CD14-positive monocyte (primary cell): ENCODE results near the gene SIRPB2. TPM values are rescaled to one million over a fixed set of nuclear protein-coding genes. Genes with fewer than 3 reads are reported as not detected.

Source experiments
- DNase-seq, 3 donors: peaks; one replicate each; pipeline ENCODE4 v3.0.0-alpha.2; 2011 to 2022
- H2AFZ ChIP-seq: 2 replicates; pipeline ENCODE4 v1.6.0; 2012; ENCODE audit warnings: mild to moderate bottlenecking, low read depth, low read length, inconsistent platforms; ENCODE audit not compliant: insufficient read depth, poor library complexity, severe bottlenecking
- H3K27ac ChIP-seq, 2 donors: 1 replicate in 1 of 2; 2 replicates in 1 of 2; pipeline ENCODE4 v1.5.1; 2012 to 2013; ENCODE audit warnings: low read length in 2 of 2, control low read depth in 1 of 2, inconsistent platforms in 1 of 2, low read depth in 1 of 2, mild to moderate bottlenecking in 1 of 2
- H3K27me3 ChIP-seq, 2 donors: one replicate each; pipeline versions ENCODE4 v1.6.0 to v1.6.1; 2011 to 2013; ENCODE audit warnings: low read length in 2 of 2; ENCODE audit not compliant: control insufficient read depth in 2 of 2, insufficient read depth in 2 of 2
- H3K36me3 ChIP-seq, 2 donors: replicated peaks in 1 of 2; 1 replicate in 1 of 2; 2 replicates in 1 of 2; pipeline versions ENCODE4 v1.5.1 to v1.6.1; 2012 to 2013; ENCODE audit warnings: low read length in 2 of 2, control low read depth in 1 of 2, inconsistent platforms in 1 of 2, mild to moderate bottlenecking in 1 of 2; ENCODE audit not compliant: insufficient read depth in 2 of 2, control insufficient read depth in 1 of 2
- H3K4me1 ChIP-seq, 2 donors: 1 replicate in 1 of 2; 2 replicates in 1 of 2; pipeline versions ENCODE4 v1.5.1 to v1.6.1; 2012 to 2013; ENCODE audit warnings: low read length in 2 of 2, control low read depth in 1 of 2, inconsistent platforms in 1 of 2, mild to moderate bottlenecking in 1 of 2, moderate library complexity in 1 of 2; ENCODE audit not compliant: insufficient read depth in 2 of 2, control insufficient read depth in 1 of 2
- H3K4me2 ChIP-seq: replicated peaks from 2 replicates; pipeline ENCODE3; 2012; ENCODE audit warnings: low read length, moderate library complexity, mild to moderate bottlenecking; ENCODE audit not compliant: poor library complexity, severe bottlenecking; ENCODE audit errors: extremely low read depth
- H3K4me3 ChIP-seq, 3 experiments: fragments of 200-600 bp in 1 of 3; sonication (generic) in 1 of 3; replicated peaks in 1 of 3; 1 replicate in 2 of 3; 2 replicates in 1 of 3; pipeline ENCODE4 v1.5.1; 2011 to 2013; ENCODE audit warnings: low read length in 3 of 3, mild to moderate bottlenecking in 3 of 3, control low read depth in 2 of 3, low read depth in 2 of 3, inconsistent platforms in 1 of 3, moderate library complexity in 1 of 3
- H3K79me2 ChIP-seq: 2 replicates; pipeline ENCODE4 v1.6.0; 2012; ENCODE audit warnings: mild to moderate bottlenecking, control low read depth, inconsistent platforms, low read length, moderate library complexity; ENCODE audit not compliant: insufficient read depth
- H3K9ac ChIP-seq: 2 replicates; pipeline ENCODE4 v1.6.0; 2017; ENCODE audit warnings: low read length, mild to moderate bottlenecking; ENCODE audit not compliant: insufficient read depth, poor library complexity, severe bottlenecking
- H3K9me3 ChIP-seq, 2 donors: replicated peaks in 1 of 2; 1 replicate in 1 of 2; 2 replicates in 1 of 2; pipeline versions ENCODE4 v1.5.1 to v1.6.1; 2012 to 2013; ENCODE audit warnings: low read length in 2 of 2, control low read depth in 1 of 2; ENCODE audit not compliant: control insufficient read depth in 1 of 2, insufficient read depth in 1 of 2
- H4K20me1 ChIP-seq: 2 replicates; pipeline ENCODE4 v1.6.0; 2012; ENCODE audit warnings: mild to moderate bottlenecking, low read length, control low read depth, moderate library complexity; ENCODE audit not compliant: insufficient read depth
- H3K27ac Mint-ChIP-seq, 7 donors: one replicate each; pipeline ENCODE4 v1.8.0; 2020; ENCODE audit warnings: mild to moderate bottlenecking in 7 of 7, mixed read lengths in 7 of 7, moderate library complexity in 6 of 7, inconsistent platforms in 2 of 7
- H3K27me3 Mint-ChIP-seq, 3 donors: one replicate each; pipeline ENCODE4 v1.8.0; 2021 to 2022; ENCODE audit warnings: low read depth in 3 of 3, mild to moderate bottlenecking in 3 of 3, mixed read lengths in 3 of 3, moderate library complexity in 3 of 3, inconsistent platforms in 1 of 3
- H3K36me3 Mint-ChIP-seq, 2 donors: one replicate each; pipeline ENCODE4 v1.8.0; 2020; ENCODE audit warnings: mixed read lengths in 2 of 2, inconsistent platforms in 1 of 2, mild to moderate bottlenecking in 1 of 2
- H3K4me1 Mint-ChIP-seq: one replicate; pipeline ENCODE4 v1.8.0; 2020; ENCODE audit warnings: mild to moderate bottlenecking, mixed read lengths
- H3K4me3 Mint-ChIP-seq, 2 donors: one replicate each; pipeline ENCODE4 v1.8.0; 2020; ENCODE audit warnings: mild to moderate bottlenecking in 2 of 2, mixed read lengths in 2 of 2, moderate library complexity in 1 of 2
- H3K9me3 Mint-ChIP-seq, 7 donors: one replicate each; pipeline ENCODE4 v1.8.0; 2020 to 2022; ENCODE audit warnings: mixed read lengths in 7 of 7, mild to moderate bottlenecking in 6 of 7, moderate library complexity in 6 of 7, inconsistent platforms in 2 of 7
- CTCF ChIP-seq: fragments of 200-600 bp; IDR thresholded peaks from one replicate; pipeline ENCODE4 v1.8.0; 2022; ENCODE audit warnings: antibody characterized with exemption, mild to moderate bottlenecking
- WGBS: methylation state at CpG from one replicate; pipeline ENCODE4 v1.1.5; 2013; ENCODE audit warnings: missing lambda C conversion rate; ENCODE audit not compliant: insufficient coverage; 5-methylcytosine and 5-hydroxymethylcytosine counted together
- intact Hi-C, 2 donors: fragments of 100-400 bp; cut with micrococcal nuclease; formaldehyde crosslinking; loops; one replicate each; pipeline versions ENCODE4 v1.15.0 to v1.15.1; 2023
- polyA plus RNA-seq, 3 donors: library from polyadenylated mRNA; depleted of rRNA in 1 of 3; unstranded in 2 of 3; stranded (reverse) in 1 of 3; fragments of 300-500 nt in 2 of 3; fragments of >200 nt in 1 of 3; fragmentation: Illumina TruSeq in 2 of 3; gene quantifications; 1 replicate in 2 of 3; 2 replicates in 1 of 3; pipeline ENCODE4 v1.2.3, GENCODE V29; 2012 to 2021

SIRPB2 gene
- polyA plus RNA-seq, 3 donors, result 81.5 to 174 (median 92.8) TPM

- intact Hi-C loops, result no loop called here
- DNase-seq, result peak; percentile 76 to 92 (median 90)
Observed at GRCh38 chr20:1535420-1536175, 44.4 kb upstream of the SIRPB2 start.

GRCh38 chr20:1534526-1534925, 43.3 kb upstream of the SIRPB2 start:
- peaks cover 0 to 13% (median 4%) of the 10 kb centered on the region in 7 donors for H3K9me3 Mint-ChIP-seq
- H3K4me1 ChIP-seq, result peaks cover 62 to 69% of the 10 kb centered on the region in 2 donors
- no peaks in the 10 kb centered on the region for H3K36me3 ChIP-seq
- peak overlapping the region; percentile 78 for H3K4me2 ChIP-seq
- TF ChIP-seq CTCF, result no peak
- 20% methylated on average over 1 of the region's 5 CpGs for WGBS
- peak overlapping the region in 1 of 2 donors; percentile 71 for H3K4me3 Mint-ChIP-seq
- no peaks in the 10 kb centered on the region for H4K20me1 ChIP-seq
- peak overlapping the region in 1 of 3 experiments; percentile 72 for H3K4me3 ChIP-seq
- DNase-seq, result peak; percentile 46 to 77 (median 74)
- no peaks in the 10 kb centered on the region for H3K27me3 ChIP-seq
- intact Hi-C loops, result no loop called here
- H3K9me3 ChIP-seq, result peaks cover 0 to under 1% of the 10 kb centered on the region in 2 donors
- H3K27me3 Mint-ChIP-seq, result peaks cover 0 to 3% (median 1%) of the 10 kb centered on the region in 3 donors
- H3K4me1 Mint-ChIP-seq, result peaks cover 65% of the 10 kb centered on the region
- peaks cover 23% of the 10 kb centered on the region for H3K79me2 ChIP-seq
- H3K9ac ChIP-seq, result no peak overlapping the region
- no peak overlapping the region for H2AFZ ChIP-seq
- H3K27ac ChIP-seq, result peak overlapping the region; percentile 59 to 99
- H3K27ac Mint-ChIP-seq, result peak overlapping the region; percentile 98 to 100 (median 99)
- H3K36me3 Mint-ChIP-seq, result peaks cover 8 to 28% of the 10 kb centered on the region in 2 donors

More at GRCh38 chr20:1535420-1536175, 44.4 kb upstream of the SIRPB2 start:
- peak overlapping the region; percentile 98 to 100 (median 99) for H3K27ac Mint-ChIP-seq
- Histone ChIP-seq H4K20me1 (no peaks in the 10 kb centered on the region), H3K27me3 (no peaks in the 10 kb centered on the region), H3K9ac (no peak overlapping the region), H3K79me2 (peaks cover 23% of the 10 kb centered on the region), H3K36me3 (no peaks in the 10 kb centered on the region), H3K27ac (peak overlapping the region; percentile 97 to 99), H3K9me3 (peaks cover 5 to 8% of the 10 kb centered on the region in 2 donors), H3K4me1 (peaks cover 65 to 71% of the 10 kb centered on the region in 2 donors), H2AFZ (no peak overlapping the region), H3K4me2 (peak overlapping the region; percentile 78), H3K4me3 (peak overlapping the region in 1 of 3 experiments; percentile 72)
- peak overlapping the region; percentile 30 to 34 for H3K4me3 Mint-ChIP-seq
- H3K9me3 Mint-ChIP-seq, result peaks cover 0 to 17% (median 7%) of the 10 kb centered on the region in 7 donors
- H3K36me3 Mint-ChIP-seq, result peaks cover 13 to 39% of the 10 kb centered on the region in 2 donors
- H3K27me3 Mint-ChIP-seq, result peaks cover 0 to 3% (median 1%) of the 10 kb centered on the region in 3 donors
- no peak for TF ChIP-seq CTCF
- peaks cover 67% of the 10 kb centered on the region for H3K4me1 Mint-ChIP-seq
- 0% methylated on average over 2 of the region's 5 CpGs for WGBS
